GM23338 (cell line): ENCODE measurements around the gene SLC15A5. TPM values are rescaled to one million over a fixed set of nuclear protein-coding genes. Genes with fewer than 3 reads are reported as not detected.

ENCODE experiments used
- ATAC-seq: fragments of 200-7000 bp; cut with Tn5 transposase; 3 replicates; pipeline ENCODE4 v1.9.1; 2020
- DNase-seq: peaks from one replicate; pipeline ENCODE4 v3.0.0-alpha.2; 2015; ENCODE audit warnings: low spot score
- H2AFZ ChIP-seq: fragments of 200-600 bp; sonication (generic); 2 replicates; pipeline ENCODE4 v1.8.0; 2016; ENCODE audit warnings: antibody characterized with exemption, mild to moderate bottlenecking, moderate library complexity
- H3F3A ChIP-seq: fragments of 200-600 bp; sonication (generic); replicated peaks from 2 replicates; pipeline ENCODE4 v1.8.0; 2017; ENCODE audit warnings: antibody characterized with exemption, mixed run types, low read depth
- H3K27ac ChIP-seq: fragments of 200-600 bp; sonication (generic); 2 replicates; pipeline ENCODE4 v1.6.1; 2016; ENCODE audit warnings: low read depth
- H3K27me3 ChIP-seq: fragments of 200-600 bp; sonication (generic); 2 replicates; pipeline ENCODE4 v1.8.0; 2016; ENCODE audit warnings: mild to moderate bottlenecking, mixed run types, moderate library complexity; ENCODE audit not compliant: insufficient read depth
- H3K36me3 ChIP-seq: fragments of 200-600 bp; sonication (generic); 2 replicates; pipeline ENCODE4 v1.8.0; 2016; ENCODE audit warnings: mild to moderate bottlenecking; ENCODE audit not compliant: insufficient read depth
- H3K4me1 ChIP-seq: fragments of 200-600 bp; sonication (generic); 2 replicates; pipeline ENCODE4 v1.8.0; 2016; ENCODE audit warnings: mild to moderate bottlenecking, moderate library complexity; ENCODE audit not compliant: insufficient read depth
- H3K4me2 ChIP-seq: fragments of 200-600 bp; sonication (generic); 2 replicates; pipeline ENCODE4 v1.7.1; 2017; ENCODE audit warnings: mixed run types
- H3K4me3 ChIP-seq: fragments of 200-600 bp; sonication (generic); 2 replicates; pipeline ENCODE4 v1.6.1; 2016; ENCODE audit warnings: mixed run types
- H3K79me2 ChIP-seq: fragments of 200-600 bp; sonication (generic); replicated peaks from 2 replicates; pipeline ENCODE4 v1.8.0; 2017; ENCODE audit warnings: mild to moderate bottlenecking; ENCODE audit not compliant: insufficient read depth
- H3K9me2 ChIP-seq: fragments of 200-600 bp; sonication (generic); 2 replicates; pipeline ENCODE4 v1.8.0; 2017; ENCODE audit not compliant: insufficient read depth
- H4K20me1 ChIP-seq: fragments of 200-600 bp; sonication (generic); replicated peaks from 2 replicates; pipeline ENCODE4 v1.8.0; 2017; ENCODE audit warnings: mild to moderate bottlenecking; ENCODE audit not compliant: insufficient read depth
- H3K27ac Mint-ChIP-seq: 2 replicates; pipeline ENCODE4 v1.8.0; 2020; ENCODE audit warnings: inconsistent platforms, mild to moderate bottlenecking, moderate library complexity, mixed read lengths
- H3K27me3 Mint-ChIP-seq: 3 replicates; pipeline ENCODE4 v1.8.0; 2022; ENCODE audit warnings: low read depth, mild to moderate bottlenecking, moderate library complexity, mixed read lengths, inconsistent platforms; ENCODE audit not compliant: insufficient read depth, poor library complexity
- H3K36me3 Mint-ChIP-seq: 3 replicates; pipeline ENCODE4 v1.8.0; 2021; ENCODE audit warnings: low read depth, mild to moderate bottlenecking, inconsistent platforms, moderate library complexity, mixed read lengths
- H3K4me1 Mint-ChIP-seq: 3 replicates; pipeline ENCODE4 v1.8.0; 2020; ENCODE audit warnings: mild to moderate bottlenecking, inconsistent platforms, mixed read lengths
- H3K4me3 Mint-ChIP-seq: 3 replicates; pipeline ENCODE4 v1.8.0; 2021; ENCODE audit warnings: moderate library complexity, mild to moderate bottlenecking, inconsistent platforms, mixed read lengths
- H3K9me3 Mint-ChIP-seq: 3 replicates; pipeline ENCODE4 v1.8.0; 2020; ENCODE audit warnings: moderate library complexity, mild to moderate bottlenecking, inconsistent platforms, mixed read lengths
- CTCF ChIP-seq, 2 experiments: fragments of 200-600 bp in 1 of 2; sonication (generic) in 1 of 2; conservative IDR thresholded peaks; 2 replicates each; pipeline versions ENCODE4 v1.5.1 to v1.6.1; 2016 to 2017; ENCODE audit warnings: antibody characterized with exemption in 2 of 2, low read depth in 2 of 2, mild to moderate bottlenecking in 2 of 2, moderate library complexity in 1 of 2
- EZH2 ChIP-seq: fragments of 200-600 bp; sonication (generic); IDR thresholded peaks from one replicate; pipeline ENCODE4 v1.8.0; 2017; ENCODE audit warnings: antibody characterized with exemption, mild to moderate bottlenecking, low read depth; ENCODE audit not compliant: unreplicated experiment
- NANOG ChIP-seq: IDR thresholded peaks from 2 replicates; pipeline ENCODE4 v1.6.1; 2016; ENCODE audit warnings: antibody characterized with exemption, borderline replicate concordance
- ZNF462 ChIP-seq: fragments of 250-450 bp; sonication (Bioruptor Pico); IDR thresholded peaks from 2 replicates; pipeline ENCODE4 v1.5.0; 2020; ENCODE audit warnings: mild to moderate bottlenecking, moderate library complexity
- polyA plus RNA-seq: library from polyadenylated mRNA; unstranded; fragments of >200 nt; fragmentation: Nextera tagmentation; extraction: Ambion mirVana; gene quantifications from 2 replicates; pipeline ENCODE4 v1.2.1, GENCODE V29; 2016
- total RNA-seq: library from RNA; depleted of rRNA; stranded (reverse); fragments of >200 nt; shearing (Covaris generic); gene quantifications from 2 replicates; pipeline ENCODE4 v1.2.3, GENCODE V29; 2014

The SLC15A5 gene
- total and polyA plus RNA-seq, 2 experiments from 2014 or later = not detected

- Histone ChIP-seq H3K79me2 (no peaks in the 10 kb centered on the region), H3K27ac (no peak overlapping the region), H3K9me2 (no peaks in the 10 kb centered on the region), H3K36me3 (no peaks in the 10 kb centered on the region), H3K4me2 (no peak overlapping the region), H3K4me1 (peaks cover 8% of the 10 kb centered on the region; the same call in 1 of the 2 replicates), H3K27me3 (no peaks in the 10 kb centered on the region), H4K20me1 (no peaks in the 10 kb centered on the region), H3F3A (no peaks in the 10 kb centered on the region), H2AFZ (peak overlapping the region; percentile 26), H3K4me3 (no peak overlapping the region)
- ATAC-seq (peak; percentile 93), DNase-seq (peak; percentile 54)
- H3K9me3 Mint-ChIP-seq = peaks cover 10% of the 10 kb centered on the region
- H3K4me3 Mint-ChIP-seq = no peak overlapping the region
- H3K4me1 Mint-ChIP-seq = peaks cover 10% of the 10 kb centered on the region; the same call in 2 of the 3 replicates
- no peaks in the 10 kb centered on the region for H3K27me3 Mint-ChIP-seq
- peaks cover 8% of the 10 kb centered on the region; the same call in 2 of the 3 replicates for H3K36me3 Mint-ChIP-seq
- TF ChIP-seq NANOG (no peak), ZNF462 (CRISPR knock-in tag) (no peak)
- peak overlapping the region; percentile 22 for H3K27ac Mint-ChIP-seq
Observed at GRCh38 chr12:16198884-16199283, 78.6 kb downstream of the SLC15A5 start.

GRCh38 chr12:16197600-16197999 is 79.9 kb downstream of the SLC15A5 start:
- Histone ChIP-seq H3K79me2 (no peaks in the 10 kb centered on the region), H3K36me3 (no peaks in the 10 kb centered on the region), H3K4me3 (no peak overlapping the region), H3F3A (no peaks in the 10 kb centered on the region), H3K9me2 (no peaks in the 10 kb centered on the region), H2AFZ (no peak overlapping the region), H3K4me1 (peaks cover 8% of the 10 kb centered on the region; the same call in 1 of the 2 replicates), H3K27me3 (no peaks in the 10 kb centered on the region), H3K4me2 (no peak overlapping the region), H3K27ac (no peak overlapping the region), H4K20me1 (no peaks in the 10 kb centered on the region)
- peaks cover 10% of the 10 kb centered on the region for H3K9me3 Mint-ChIP-seq
- no peak for DNase-seq
- H3K4me1 Mint-ChIP-seq = peaks cover 10% of the 10 kb centered on the region; the same call in 2 of the 3 replicates
- H3K4me3 Mint-ChIP-seq = no peak overlapping the region
- H3K27ac Mint-ChIP-seq = no peak overlapping the region
- ATAC-seq = no peak
- H3K27me3 Mint-ChIP-seq = no peaks in the 10 kb centered on the region
- peaks cover 8% of the 10 kb centered on the region; the same call in 2 of the 3 replicates for H3K36me3 Mint-ChIP-seq
- TF ChIP-seq ZNF462 (CRISPR knock-in tag) = no peak
- no peak for TF ChIP-seq EZH2
- no peak for TF ChIP-seq CTCF (conservative IDR thresholded peaks at IDR 0.05; ENCODE audit: low read depth in 2 of 2)
